ENCODE data around the gene CCDC137. TPM values are rescaled to one million over a fixed set of nuclear protein-coding genes. Genes with fewer than 3 reads are reported as not detected.

CCDC137 gene
- total RNA-seq, 1 donor from 2014 or later, result 41.3 TPM

DNA sequence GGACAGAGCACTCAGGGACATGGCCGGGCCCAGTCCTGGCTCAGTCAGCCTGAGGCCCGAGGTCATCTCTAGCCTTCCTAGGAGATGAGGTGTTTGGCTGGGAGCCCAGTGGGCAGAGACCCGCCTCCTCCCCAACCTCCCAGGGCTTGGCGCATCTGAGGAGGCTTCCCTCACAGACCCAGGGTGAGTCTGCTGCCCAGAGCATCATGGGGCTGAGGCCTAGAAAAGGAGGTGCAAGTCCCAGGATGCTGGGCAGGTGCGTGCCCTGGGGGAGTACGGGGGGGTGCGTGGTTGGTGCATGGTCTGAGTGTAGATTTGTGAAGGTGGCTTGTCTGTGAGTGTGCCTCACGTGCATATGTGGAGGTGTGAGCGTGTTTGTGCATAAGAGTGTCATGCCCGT is 14.8 kb upstream of the CCDC137 start:
- Mint-ChIP-seq H3K4me1 (peaks cover 19% of the 10 kb centered on the region), H3K27ac (no peak overlapping the region), H3K9me3 (no peaks in the 10 kb centered on the region), H3K4me3 (no peak overlapping the region), H3K27me3 (peaks cover 22% of the 10 kb centered on the region), H3K36me3 (ENCODE audit: low read depth) (no peaks in the 10 kb centered on the region)
- ChIA-PET POLR2A (no interaction called here), CTCF (no interaction called here)
- intact Hi-C loops (cut with micrococcal nuclease), result no loop called here
- TF ChIP-seq, protein P1, sequence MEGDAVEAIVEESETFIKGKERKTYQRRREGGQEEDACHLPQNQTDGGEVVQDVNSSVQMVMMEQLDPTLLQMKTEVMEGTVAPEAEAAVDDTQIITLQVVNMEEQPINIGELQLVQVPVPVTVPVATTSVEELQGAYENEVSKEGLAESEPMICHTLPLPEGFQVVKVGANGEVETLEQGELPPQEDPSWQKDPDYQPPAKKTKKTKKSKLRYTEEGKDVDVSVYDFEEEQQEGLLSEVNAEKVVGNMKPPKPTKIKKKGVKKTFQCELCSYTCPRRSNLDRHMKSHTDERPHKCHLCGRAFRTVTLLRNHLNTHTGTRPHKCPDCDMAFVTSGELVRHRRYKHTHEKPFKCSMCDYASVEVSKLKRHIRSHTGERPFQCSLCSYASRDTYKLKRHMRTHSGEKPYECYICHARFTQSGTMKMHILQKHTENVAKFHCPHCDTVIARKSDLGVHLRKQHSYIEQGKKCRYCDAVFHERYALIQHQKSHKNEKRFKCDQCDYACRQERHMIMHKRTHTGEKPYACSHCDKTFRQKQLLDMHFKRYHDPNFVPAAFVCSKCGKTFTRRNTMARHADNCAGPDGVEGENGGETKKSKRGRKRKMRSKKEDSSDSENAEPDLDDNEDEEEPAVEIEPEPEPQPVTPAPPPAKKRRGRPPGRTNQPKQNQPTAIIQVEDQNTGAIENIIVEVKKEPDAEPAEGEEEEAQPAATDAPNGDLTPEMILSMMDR (IDR thresholded peaks at IDR 0.05), result no peak
- DNase-seq, result no peak
- ATAC-seq (ENCODE audit: low read depth), result no peak

DNA sequence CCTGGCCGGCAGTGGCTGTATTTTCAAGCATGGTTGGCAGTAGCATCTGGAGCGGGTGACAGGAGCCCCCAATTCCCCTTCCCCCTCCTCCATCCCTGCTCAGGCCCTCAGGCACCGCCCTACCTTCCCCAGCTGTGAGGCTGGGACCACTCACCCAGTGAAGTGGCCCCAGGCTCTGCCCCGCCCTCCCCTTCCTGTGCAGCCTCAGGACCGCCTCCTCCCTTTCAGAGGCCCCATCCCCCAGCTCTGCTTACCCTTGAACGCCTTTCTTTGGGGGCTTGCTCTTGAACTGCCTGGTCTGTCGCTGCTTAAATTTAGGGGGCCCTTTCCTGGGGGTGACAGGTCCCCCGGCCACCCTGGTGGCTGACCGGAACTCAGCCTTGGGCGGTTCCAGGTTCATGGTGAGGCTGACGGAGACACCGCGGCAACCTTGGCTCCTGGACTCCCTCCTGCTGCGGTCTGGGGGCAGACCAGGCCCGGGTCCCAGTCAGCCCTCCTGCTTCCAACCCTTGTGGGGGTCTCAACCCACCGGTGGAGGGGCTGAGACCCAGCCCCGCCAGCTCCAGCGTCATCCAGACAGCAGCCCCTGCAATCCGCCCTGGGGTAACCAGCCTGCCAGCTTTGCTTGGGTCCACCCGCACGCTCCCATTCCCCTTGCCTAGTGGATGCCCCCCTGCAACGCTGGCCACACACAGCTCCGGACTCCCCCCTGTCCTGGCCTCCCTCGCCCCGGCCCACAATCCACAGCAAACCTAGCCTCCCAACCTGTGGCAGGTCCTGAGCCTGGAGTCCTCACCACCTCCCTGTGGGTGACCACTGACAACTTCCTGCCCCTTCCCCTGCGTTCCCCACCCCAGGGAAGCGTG is 13.4 kb upstream of the CCDC137 start:
- Mint-ChIP-seq H3K4me3 (peak overlapping the region; percentile 79), H3K36me3 (ENCODE audit: low read depth) (no peaks in the 10 kb centered on the region), H3K27me3 (peaks cover 17% of the 10 kb centered on the region), H3K9me3 (no peaks in the 10 kb centered on the region), H3K4me1 (peaks cover 19% of the 10 kb centered on the region), H3K27ac (no peak overlapping the region)
- intact Hi-C loops (cut with micrococcal nuclease), result no loop called here
- ATAC-seq (ENCODE audit: low read depth), result peak; percentile 87
- TF ChIP-seq, protein P1 (IDR thresholded peaks at IDR 0.05), result no peak
- ChIA-PET CTCF (no interaction called here), POLR2A (interaction anchor here (0.6 to 1.5 kb wide), 3 partner anchors 13 to 371 kb away, joined by 4 to 9 read pairs (median 4); partner anchors contain the start of genes CCDC137, NPLOC4 and OXLD1)
- DNase-seq, result no peak

DNA sequence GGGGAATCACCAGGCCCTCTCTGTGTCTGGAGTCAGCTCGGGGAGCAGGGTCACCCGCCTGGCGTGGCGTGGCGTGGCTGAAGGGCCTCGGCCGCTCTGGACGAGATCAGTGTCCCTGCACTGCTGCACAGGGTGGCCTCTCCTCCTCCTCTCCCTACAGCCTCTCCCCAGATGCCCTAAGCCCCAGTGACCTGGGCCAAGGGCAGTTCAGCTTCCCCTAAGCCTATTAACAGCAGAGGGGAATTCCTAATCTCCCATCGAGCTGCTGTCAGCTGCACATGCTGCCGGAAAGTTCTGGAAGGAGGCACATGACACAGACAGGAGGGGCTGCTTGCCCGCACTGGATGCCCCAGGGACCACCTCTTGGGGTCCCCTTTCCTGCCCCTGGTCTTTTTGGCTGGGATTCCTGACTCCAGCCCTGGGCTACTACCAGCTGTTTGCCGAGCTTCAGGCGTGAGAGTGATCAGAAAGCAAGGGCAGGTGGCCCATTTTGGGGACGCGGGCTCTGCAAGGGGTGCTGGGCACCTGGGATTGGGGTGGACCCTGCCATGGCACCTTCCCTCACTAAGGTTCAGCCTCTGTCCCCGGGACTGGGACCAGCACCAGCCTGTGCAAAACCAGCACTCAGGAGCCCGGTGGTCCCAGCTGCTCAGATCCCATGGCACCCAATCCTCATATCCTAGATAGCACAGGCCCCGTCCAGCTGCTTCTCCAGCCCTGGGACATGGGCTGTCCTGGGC is 11.0 kb upstream of the CCDC137 start:
- Mint-ChIP-seq H3K4me1 (peaks cover 19% of the 10 kb centered on the region), H3K27me3 (peaks cover 9% of the 10 kb centered on the region), H3K4me3 (no peak overlapping the region), H3K36me3 (ENCODE audit: low read depth) (no peaks in the 10 kb centered on the region), H3K9me3 (no peaks in the 10 kb centered on the region), H3K27ac (no peak overlapping the region)
- ATAC-seq (ENCODE audit: low read depth), result no peak
- intact Hi-C loops (cut with micrococcal nuclease), result no loop called here
- TF ChIP-seq, protein P1 (IDR thresholded peaks at IDR 0.05), result no peak
- POLR2A ChIA-PET, result interaction anchor here (0.5 to 1.6 kb wide), 2 partner anchors 11 to 81 kb away, joined by 3 to 4 read pairs; partner anchors contain the start of genes CCDC137 and OXLD1
- CTCF ChIA-PET, result interaction anchor here (0.5 to 1.2 kb wide), 2 partner anchors 22 to 171 kb away, joined by 3 read pairs; no protein-coding TSS in a partner anchor
- DNase-seq, result no peak

DNA sequence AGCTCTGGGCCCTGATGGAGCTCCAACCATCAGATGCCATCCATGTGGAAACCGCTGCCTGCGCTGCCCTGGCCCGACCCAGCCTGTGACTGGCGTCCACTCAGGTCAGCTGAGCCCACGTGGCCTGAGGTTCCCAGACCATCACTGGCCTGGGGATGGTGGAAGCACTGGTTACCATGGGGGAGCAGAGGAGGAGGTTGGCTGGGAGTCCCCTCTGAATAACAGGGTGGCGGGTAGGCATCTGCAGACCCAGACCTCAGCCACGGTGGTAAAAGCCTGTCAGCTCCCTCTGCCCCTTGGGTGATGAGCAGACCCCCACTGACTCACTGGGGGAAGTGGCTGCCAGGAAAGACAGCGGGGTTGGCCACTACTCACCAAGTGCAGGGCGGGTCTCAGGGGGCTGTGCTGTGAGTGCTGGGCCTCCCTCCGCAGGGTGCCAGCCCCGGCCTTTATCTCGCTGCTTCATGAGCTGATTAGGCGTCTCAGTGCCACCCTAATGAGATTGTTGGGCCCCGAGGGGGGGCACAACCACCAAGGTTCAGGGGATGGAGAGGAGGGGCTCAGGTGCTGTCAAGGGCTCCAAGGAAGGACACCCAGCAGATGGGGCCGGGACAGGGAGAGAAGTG is 10.3 kb upstream of the CCDC137 start, which contains the start of gene PDE6G:
Gene PDE6G, minus strand, starts transcription at position 425 of the 626 bp plus-strand sequence. CDS start 3,237 bp downstream, outside the sequence.
- Mint-ChIP-seq H3K9me3 (no peaks in the 10 kb centered on the region), H3K36me3 (ENCODE audit: low read depth) (no peaks in the 10 kb centered on the region), H3K27ac (no peak within 1 kb of the TSS), H3K4me3 (no peak within 1 kb of the TSS), H3K27me3 (peaks cover 9% of the 10 kb centered on the region), H3K4me1 (peaks cover 19% of the 10 kb centered on the region)
- DNase-seq, result no peak
- ChIA-PET CTCF (interaction anchor here (0.5 to 1.2 kb wide), 2 partner anchors 23 to 172 kb away, joined by 3 read pairs; no protein-coding TSS in a partner anchor), POLR2A (interaction anchor here (0.5 to 1.6 kb wide), 2 partner anchors 10 to 80 kb away, joined by 3 to 4 read pairs; partner anchors contain the start of genes CCDC137 and OXLD1)
- intact Hi-C loops (cut with micrococcal nuclease), result no loop called here
- no peak for ATAC-seq (ENCODE audit: low read depth)
- TF ChIP-seq, protein P1 (IDR thresholded peaks at IDR 0.05), result no peak
